ENCODE data around the gene GOLGB1.

GOLGB1 gene

GRCh38 chr3:121637922-121638321 is 111.6 kb downstream of the GOLGB1 start:
- no peak for DNase-seq (ENCODE audit: low read depth)

DNA sequence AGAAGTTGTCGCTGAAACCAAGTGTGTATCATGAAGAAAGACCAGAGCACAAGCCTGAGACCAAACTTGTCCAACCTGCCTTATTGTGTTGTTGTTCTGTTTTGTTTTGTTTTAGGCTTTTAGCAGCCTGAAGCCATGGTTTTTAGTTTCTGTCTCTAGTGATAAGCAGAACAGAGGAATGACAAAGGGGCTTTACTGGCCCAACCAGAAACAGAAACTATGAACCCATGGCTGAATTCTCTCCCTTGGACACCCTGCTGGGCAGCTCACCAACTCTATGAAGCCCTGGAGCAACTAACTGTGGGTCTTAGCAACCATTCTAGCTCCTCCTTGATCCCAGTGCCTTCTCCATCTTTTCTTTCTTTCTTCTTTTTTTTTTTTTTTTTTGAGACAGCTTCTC is 119.2 kb downstream of the GOLGB1 start:
- no peak for DNase-seq (ENCODE audit: low read depth)

- DNase-seq (ENCODE audit: low read depth), result no peak
These were observed 119.9 kb downstream of the GOLGB1 start for GRCh38 chr3:121629601-121630000.

- DNase-seq (ENCODE audit: low read depth), result no peak
These were observed 121.9 kb downstream of the GOLGB1 start for GRCh38 chr3:121627622-121628021.

GRCh38 chr3:121627211-121627610 is 122.3 kb downstream of the GOLGB1 start:
- no peak for DNase-seq (ENCODE audit: low read depth)

- DNase-seq (ENCODE audit: low read depth), result no peak
These were observed 123.0 kb downstream of the GOLGB1 start for GRCh38 chr3:121626495-121626894.

- DNase-seq (ENCODE audit: low read depth), result no peak
These were observed 125.2 kb downstream of the GOLGB1 start for GRCh38 chr3:121624147-121624899.

DNA sequence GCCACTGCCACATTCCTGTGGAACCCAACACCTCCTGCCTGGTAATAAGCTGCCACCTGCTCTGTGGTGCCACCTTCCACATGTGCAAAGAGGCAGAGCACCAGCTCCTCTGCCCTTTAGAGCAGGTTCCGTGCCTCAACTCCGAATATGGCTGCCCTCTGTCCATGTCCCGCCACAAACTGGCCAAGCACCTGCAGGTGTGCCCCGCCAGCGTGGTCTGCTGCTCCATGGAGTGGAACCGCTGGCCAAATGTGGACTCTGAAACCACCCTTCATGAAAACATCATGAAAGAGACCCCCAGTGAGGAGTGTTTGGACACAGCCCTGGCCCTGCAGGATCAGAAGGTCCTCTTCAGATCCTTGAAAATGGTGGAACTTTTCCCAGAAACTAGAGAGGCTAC is 128.1 kb downstream of the GOLGB1 start:
- no peak for DNase-seq (ENCODE audit: low read depth)

GRCh38 chr3:121619691-121620090 is 129.8 kb downstream of the GOLGB1 start:
- DNase-seq (ENCODE audit: low read depth), result no peak

All from activated T-cell treated with anti-CD3 and anti-CD28 coated beads for 24 hours (primary cell).